Measurements from ENCODE around the gene SOX12.
"Not testable (repeated sequence)": the region's sequence is repeated elsewhere in the genome, so short reads cannot be mapped to it uniquely, and the experiment has no call there.

SOX12 gene

GRCh38 chr20:329851-330232 is 4.5 kb downstream of the SOX12 start:
- no peak for DNase-seq

GRCh38 chr20:330233-331149 is 5.1 kb downstream of the SOX12 start:
- DNase-seq = peak; percentile 73

- DNase-seq = no peak
Observed at GRCh38 chr20:334578-334977, 9.2 kb downstream of the SOX12 start.

GRCh38 chr20:336040-336439 is 10.7 kb downstream of the SOX12 start:
- DNase-seq = not testable (repeated sequence)

GRCh38 chr20:341682-342081 is 16.3 kb downstream of the SOX12 start:
- DNase-seq = peak; percentile 81

GRCh38 chr20:343107-343506 is 17.8 kb downstream of the SOX12 start:
- no peak for DNase-seq

- no peak for DNase-seq
Observed at GRCh38 chr20:346033-346639, 20.8 kb downstream of the SOX12 start.

GRCh38 chr20:346640-347316 is 21.4 kb downstream of the SOX12 start, which contains the start of gene NRSN2:
Gene NRSN2, plus strand, starts transcription at chr20:347111. Its CDS starts 2,533 bp downstream, at chr20:349644.
- peak; percentile 53 for DNase-seq

- DNase-seq = no peak
Observed at GRCh38 chr20:347317-347639, 21.9 kb downstream of the SOX12 start.

GRCh38 chr20:347640-348484 is 22.5 kb downstream of the SOX12 start:
- peak; percentile 75 for DNase-seq

- no peak for DNase-seq
Observed at GRCh38 chr20:348972-349841, 23.9 kb downstream of the SOX12 start.

GRCh38 chr20:353166-353565 is 27.8 kb downstream of the SOX12 start:
- no peak for DNase-seq

- peak; percentile 85 for DNase-seq
Observed at GRCh38 chr20:354298-354977, 29.1 kb downstream of the SOX12 start.

- not testable (repeated sequence) for DNase-seq
Observed at GRCh38 chr20:356154-356553, 30.8 kb downstream of the SOX12 start.

- no peak for DNase-seq
Observed at GRCh38 chr20:356745-357144, 31.4 kb downstream of the SOX12 start.

- no peak for DNase-seq
Observed at GRCh38 chr20:358891-359555, 33.7 kb downstream of the SOX12 start.

GRCh38 chr20:361561-361960 is 36.2 kb downstream of the SOX12 start:
- DNase-seq = no peak

- peak; percentile 76 for DNase-seq
Observed at GRCh38 chr20:362271-363254, 37.2 kb downstream of the SOX12 start.

Data from activated CD4-positive, alpha-beta T cell treated with anti-CD3 and anti-CD28 coated beads for 48 hours (primary cell).